ENCODE data around the gene PSMB8. TPM values are rescaled to one million over a fixed set of nuclear protein-coding genes. Genes with fewer than 3 reads are reported as not detected.

The PSMB8 gene
- total RNA-seq, 1 experiment from 2014 or later = 13.8 TPM

DNA sequence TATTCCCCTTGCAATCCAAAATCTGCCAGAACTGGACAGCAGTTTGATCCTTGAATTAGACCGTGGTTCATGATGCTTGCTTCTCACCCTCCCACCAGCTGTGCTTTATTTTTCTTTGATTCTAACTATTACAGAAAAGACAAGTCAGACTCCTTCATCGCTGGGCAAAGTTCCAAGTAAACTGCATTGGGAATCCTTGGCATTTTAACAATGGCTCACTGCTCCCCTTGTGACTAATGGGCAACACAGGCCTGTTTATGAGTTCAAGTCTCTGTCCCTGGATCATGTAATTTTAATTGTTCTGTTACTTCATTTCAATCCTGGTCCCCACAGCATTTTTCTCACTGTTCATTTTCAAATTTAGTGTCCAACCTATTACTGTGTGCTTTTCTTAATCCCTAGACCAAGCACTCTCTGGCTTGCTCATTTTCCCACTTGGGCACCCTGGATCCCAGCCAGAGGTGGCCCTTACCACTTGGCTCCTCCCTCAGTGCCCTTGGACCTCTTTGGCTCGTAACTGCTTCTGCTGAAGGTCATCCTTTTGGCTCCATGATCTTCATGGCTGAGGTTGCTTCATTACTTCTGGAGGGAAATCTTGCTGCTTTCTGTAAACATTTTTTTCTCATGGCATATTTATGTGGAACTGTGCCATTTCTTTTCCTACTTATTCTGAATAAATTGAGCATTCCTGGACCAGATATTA is 43.0 kb upstream of the PSMB8 start:
- Mint-ChIP-seq H3K36me3 (no peaks in the 10 kb centered on the region), H3K27me3 (ENCODE audit: low read depth) (peaks cover 11% of the 10 kb centered on the region), H3K4me1 (no peaks in the 10 kb centered on the region), H3K4me3 (no peak overlapping the region), H3K27ac (no peak overlapping the region), H3K9me3 (no peaks in the 10 kb centered on the region)
- CTCF ChIA-PET = interaction anchor here (1.0 to 3.2 kb wide), 8 partner anchors 14 to 98 kb away, joined by 3 to 33 read pairs (median 5); partner anchors contain the start of genes BRD2 and HLA-DMA
- POLR2A ChIA-PET = no interaction called here
- no peak for DNase-seq (ENCODE audit: low spot score)
- no peak for ATAC-seq
- TF ChIP-seq, protein P1, sequence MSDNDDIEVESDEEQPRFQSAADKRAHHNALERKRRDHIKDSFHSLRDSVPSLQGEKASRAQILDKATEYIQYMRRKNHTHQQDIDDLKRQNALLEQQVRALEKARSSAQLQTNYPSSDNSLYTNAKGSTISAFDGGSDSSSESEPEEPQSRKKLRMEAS (CRISPR knock-in tag; IDR thresholded peaks at IDR 0.05) = no peak
- TF ChIP-seq ZNF263 (CRISPR knock-in tag; IDR thresholded peaks at IDR 0.05; ENCODE audit: low read depth) (no peak), GABPB1 (CRISPR knock-in tag; IDR thresholded peaks at IDR 0.05) (no peak), TEAD1 (CRISPR knock-in tag; IDR thresholded peaks at IDR 0.05) (no peak), EMX1 (CRISPR knock-in tag; IDR thresholded peaks at IDR 0.05) (no peak), ZNF317 (CRISPR knock-in tag; IDR thresholded peaks at IDR 0.05; ENCODE audit: borderline replicate concordance, low read depth) (no peak), ZNF121 (CRISPR knock-in tag; IDR thresholded peaks at IDR 0.05) (no peak), ZNF416 (CRISPR knock-in tag; IDR thresholded peaks at IDR 0.05) (no peak), MXD4 (CRISPR knock-in tag; IDR thresholded peaks at IDR 0.05; ENCODE audit: borderline replicate concordance) (no peak), ZNF423 (CRISPR knock-in tag; IDR thresholded peaks at IDR 0.05) (no peak), PRRX2 (CRISPR knock-in tag; IDR thresholded peaks at IDR 0.05) (no peak), KAT7 (CRISPR knock-in tag; IDR thresholded peaks at IDR 0.05; ENCODE audit: borderline replicate concordance) (no peak)
- TF ChIP-seq, protein P2, sequence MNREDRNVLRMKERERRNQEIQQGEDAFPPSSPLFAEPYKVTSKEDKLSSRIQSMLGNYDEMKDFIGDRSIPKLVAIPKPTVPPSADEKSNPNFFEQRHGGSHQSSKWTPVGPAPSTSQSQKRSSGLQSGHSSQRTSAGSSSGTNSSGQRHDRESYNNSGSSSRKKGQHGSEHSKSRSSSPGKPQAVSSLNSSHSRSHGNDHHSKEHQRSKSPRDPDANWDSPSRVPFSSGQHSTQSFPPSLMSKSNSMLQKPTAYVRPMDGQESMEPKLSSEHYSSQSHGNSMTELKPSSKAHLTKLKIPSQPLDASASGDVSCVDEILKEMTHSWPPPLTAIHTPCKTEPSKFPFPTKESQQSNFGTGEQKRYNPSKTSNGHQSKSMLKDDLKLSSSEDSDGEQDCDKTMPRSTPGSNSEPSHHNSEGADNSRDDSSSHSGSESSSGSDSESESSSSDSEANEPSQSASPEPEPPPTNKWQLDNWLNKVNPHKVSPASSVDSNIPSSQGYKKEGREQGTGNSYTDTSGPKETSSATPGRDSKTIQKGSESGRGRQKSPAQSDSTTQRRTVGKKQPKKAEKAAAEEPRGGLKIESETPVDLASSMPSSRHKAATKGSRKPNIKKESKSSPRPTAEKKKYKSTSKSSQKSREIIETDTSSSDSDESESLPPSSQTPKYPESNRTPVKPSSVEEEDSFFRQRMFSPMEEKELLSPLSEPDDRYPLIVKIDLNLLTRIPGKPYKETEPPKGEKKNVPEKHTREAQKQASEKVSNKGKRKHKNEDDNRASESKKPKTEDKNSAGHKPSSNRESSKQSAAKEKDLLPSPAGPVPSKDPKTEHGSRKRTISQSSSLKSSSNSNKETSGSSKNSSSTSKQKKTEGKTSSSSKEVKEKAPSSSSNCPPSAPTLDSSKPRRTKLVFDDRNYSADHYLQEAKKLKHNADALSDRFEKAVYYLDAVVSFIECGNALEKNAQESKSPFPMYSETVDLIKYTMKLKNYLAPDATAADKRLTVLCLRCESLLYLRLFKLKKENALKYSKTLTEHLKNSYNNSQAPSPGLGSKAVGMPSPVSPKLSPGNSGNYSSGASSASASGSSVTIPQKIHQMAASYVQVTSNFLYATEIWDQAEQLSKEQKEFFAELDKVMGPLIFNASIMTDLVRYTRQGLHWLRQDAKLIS (CRISPR knock-in tag; IDR thresholded peaks at IDR 0.05; ENCODE audit: borderline replicate concordance) = no peak
- TF ChIP-seq, protein P3, sequence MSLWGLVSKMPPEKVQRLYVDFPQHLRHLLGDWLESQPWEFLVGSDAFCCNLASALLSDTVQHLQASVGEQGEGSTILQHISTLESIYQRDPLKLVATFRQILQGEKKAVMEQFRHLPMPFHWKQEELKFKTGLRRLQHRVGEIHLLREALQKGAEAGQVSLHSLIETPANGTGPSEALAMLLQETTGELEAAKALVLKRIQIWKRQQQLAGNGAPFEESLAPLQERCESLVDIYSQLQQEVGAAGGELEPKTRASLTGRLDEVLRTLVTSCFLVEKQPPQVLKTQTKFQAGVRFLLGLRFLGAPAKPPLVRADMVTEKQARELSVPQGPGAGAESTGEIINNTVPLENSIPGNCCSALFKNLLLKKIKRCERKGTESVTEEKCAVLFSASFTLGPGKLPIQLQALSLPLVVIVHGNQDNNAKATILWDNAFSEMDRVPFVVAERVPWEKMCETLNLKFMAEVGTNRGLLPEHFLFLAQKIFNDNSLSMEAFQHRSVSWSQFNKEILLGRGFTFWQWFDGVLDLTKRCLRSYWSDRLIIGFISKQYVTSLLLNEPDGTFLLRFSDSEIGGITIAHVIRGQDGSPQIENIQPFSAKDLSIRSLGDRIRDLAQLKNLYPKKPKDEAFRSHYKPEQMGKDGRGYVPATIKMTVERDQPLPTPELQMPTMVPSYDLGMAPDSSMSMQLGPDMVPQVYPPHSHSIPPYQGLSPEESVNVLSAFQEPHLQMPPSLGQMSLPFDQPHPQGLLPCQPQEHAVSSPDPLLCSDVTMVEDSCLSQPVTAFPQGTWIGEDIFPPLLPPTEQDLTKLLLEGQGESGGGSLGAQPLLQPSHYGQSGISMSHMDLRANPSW (CRISPR knock-in tag; conservative IDR thresholded peaks at IDR 0.05; ENCODE audit: low read depth) = no peak
- TF ChIP-seq, protein P4, sequence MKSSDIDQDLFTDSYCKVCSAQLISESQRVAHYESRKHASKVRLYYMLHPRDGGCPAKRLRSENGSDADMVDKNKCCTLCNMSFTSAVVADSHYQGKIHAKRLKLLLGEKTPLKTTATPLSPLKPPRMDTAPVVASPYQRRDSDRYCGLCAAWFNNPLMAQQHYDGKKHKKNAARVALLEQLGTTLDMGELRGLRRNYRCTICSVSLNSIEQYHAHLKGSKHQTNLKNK (CRISPR knock-in tag; IDR thresholded peaks at IDR 0.05) = no peak
- TF ChIP-seq, protein P5, sequence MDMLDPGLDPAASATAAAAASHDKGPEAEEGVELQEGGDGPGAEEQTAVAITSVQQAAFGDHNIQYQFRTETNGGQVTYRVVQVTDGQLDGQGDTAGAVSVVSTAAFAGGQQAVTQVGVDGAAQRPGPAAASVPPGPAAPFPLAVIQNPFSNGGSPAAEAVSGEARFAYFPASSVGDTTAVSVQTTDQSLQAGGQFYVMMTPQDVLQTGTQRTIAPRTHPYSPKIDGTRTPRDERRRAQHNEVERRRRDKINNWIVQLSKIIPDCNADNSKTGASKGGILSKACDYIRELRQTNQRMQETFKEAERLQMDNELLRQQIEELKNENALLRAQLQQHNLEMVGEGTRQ (CRISPR knock-in tag; IDR thresholded peaks at IDR 0.05) = no peak
- TF ChIP-seq, protein P6, sequence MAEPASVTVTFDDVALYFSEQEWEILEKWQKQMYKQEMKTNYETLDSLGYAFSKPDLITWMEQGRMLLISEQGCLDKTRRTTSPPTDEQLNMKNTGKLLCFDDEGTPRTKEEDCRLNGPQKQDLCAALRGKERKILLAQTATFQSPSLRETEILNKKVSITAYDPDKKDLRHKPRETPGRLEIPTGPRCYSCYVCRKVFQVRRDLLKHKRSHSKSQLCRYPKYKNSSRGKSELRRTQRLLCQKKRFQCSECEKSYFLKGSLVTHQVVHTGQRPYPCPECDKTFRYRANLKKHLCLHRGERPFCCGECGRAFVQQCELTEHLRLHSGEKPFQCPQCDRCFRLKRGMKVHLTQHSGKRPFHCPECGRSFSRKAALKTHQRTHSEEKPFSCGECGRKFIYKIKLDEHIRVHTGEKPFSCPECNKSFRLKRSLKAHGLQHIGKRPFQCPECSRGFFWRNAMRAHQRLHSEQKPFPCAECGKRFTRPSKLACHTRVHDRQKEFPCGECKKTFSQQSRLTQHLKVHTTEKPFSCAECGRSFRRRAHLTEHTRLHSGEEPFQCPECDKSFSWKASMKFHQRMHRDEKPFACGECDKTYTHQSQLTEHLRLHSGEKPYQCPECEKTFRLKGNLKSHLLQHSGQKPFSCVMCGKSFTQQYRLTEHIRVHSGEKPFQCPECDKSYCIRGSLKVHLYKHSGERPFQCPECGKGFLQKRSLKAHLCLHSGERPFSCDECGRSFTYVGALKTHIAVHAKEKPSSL (CRISPR knock-in tag; conservative IDR thresholded peaks at IDR 0.05) = no peak
